SU-DHL-6 (cell line): ENCODE results near the gene DMD.

Source experiments
- H2AFZ ChIP-seq: fragments of 200-600 bp; sonication (generic); 2 replicates; pipeline ENCODE4 v1.6.1; 2014; ENCODE audit warnings: low read depth, mild to moderate bottlenecking, moderate library complexity, mixed read lengths, antibody characterized with exemption, low read length; ENCODE audit not compliant: severe bottlenecking
- H3F3A ChIP-seq: fragments of 200-600 bp; shearing (Covaris generic); 2 replicates; pipeline ENCODE4 v1.6.0; 2016; ENCODE audit warnings: antibody characterized with exemption, mild to moderate bottlenecking; ENCODE audit not compliant: insufficient read depth
- H3K27ac ChIP-seq: fragments of 200-600 bp; sonication (generic); 2 replicates; pipeline ENCODE4 v1.5.1; 2016; ENCODE audit warnings: low read depth, mild to moderate bottlenecking, low read length, moderate library complexity, mixed read lengths
- H3K27me3 ChIP-seq: fragments of 200-600 bp; sonication (generic), shearing (Covaris generic); 2 replicates; pipeline ENCODE4 v1.6.0; 2014; ENCODE audit warnings: mild to moderate bottlenecking, low read length
- H3K36me3 ChIP-seq: fragments of 200-600 bp; sonication (generic); 2 replicates; pipeline ENCODE4 v1.6.1; 2014; ENCODE audit warnings: mild to moderate bottlenecking, low read length, mixed read lengths
- H3K4me2 ChIP-seq: fragments of 300-600, 200-600 bp; shearing (Covaris generic), sonication (generic); 2 replicates; pipeline ENCODE4 v1.6.0; 2014; ENCODE audit warnings: low read length, low read depth, mild to moderate bottlenecking; ENCODE audit not compliant: poor library complexity, severe bottlenecking
- H3K4me3 ChIP-seq: fragments of 200-600 bp; sonication (generic); 2 replicates; pipeline ENCODE4 v1.5.1; 2014; ENCODE audit warnings: antibody characterized with exemption, low read length, mild to moderate bottlenecking, mixed read lengths; ENCODE audit not compliant: insufficient read depth, poor library complexity, severe bottlenecking
- H3K79me2 ChIP-seq: fragments of 200-600 bp; sonication (generic); 2 replicates; pipeline ENCODE4 v1.6.1; 2014; ENCODE audit warnings: mild to moderate bottlenecking, low read length, moderate library complexity; ENCODE audit not compliant: insufficient read depth
- H3K9ac ChIP-seq: fragments of 200-600 bp; sonication (generic); 2 replicates; pipeline ENCODE4 v1.7.0; 2014; ENCODE audit warnings: mild to moderate bottlenecking, low read length
- H3K9me2 ChIP-seq: fragments of 200-600 bp; sonication (generic); replicated peaks from 2 replicates; pipeline ENCODE4 v1.6.1; 2014; ENCODE audit warnings: low read length; ENCODE audit not compliant: insufficient read depth
- H3K9me3 ChIP-seq: fragments of 200-600 bp; sonication (generic); 2 replicates; pipeline ENCODE4 v1.6.1; 2014; ENCODE audit warnings: low read length, mixed read lengths; ENCODE audit not compliant: insufficient read depth
- H4K20me1 ChIP-seq: fragments of 200-600 bp; sonication (generic); 2 replicates; pipeline ENCODE4 v1.6.1; 2014; ENCODE audit warnings: low read depth, mild to moderate bottlenecking, antibody characterized with exemption, low read length, moderate library complexity, mixed read lengths
- EZH2phosphoT487 ChIP-seq: fragments of 200-600 bp; sonication (generic), shearing (Covaris generic); conservative IDR thresholded peaks from 2 replicates; pipeline ENCODE4 v1.6.1; 2018; ENCODE audit warnings: mild to moderate bottlenecking, antibody characterized with exemption, low read length, moderate library complexity, mixed read lengths
- TF ChIP-seq, protein P1 (sequence below): fragments of 200-600 bp; sonication (generic); IDR thresholded peaks from one replicate; pipeline ENCODE4 v1.5.1; 2017; ENCODE audit warnings: antibody characterized with exemption, mild to moderate bottlenecking, low read length, moderate library complexity; ENCODE audit not compliant: insufficient read depth, poor library complexity, severe bottlenecking

The DMD gene

GRCh38 chrX:32150141-32150540, 1061.2 kb downstream of the DMD start:
- no peaks in the 10 kb centered on the region for H3K27me3 ChIP-seq
- H3K79me2 ChIP-seq, result no peaks in the 10 kb centered on the region
- H3K4me3 ChIP-seq, result no peak overlapping the region
- H3F3A ChIP-seq, result no peaks in the 10 kb centered on the region
- H3K4me2 ChIP-seq, result no peak overlapping the region
- H4K20me1 ChIP-seq, result no peaks in the 10 kb centered on the region
- H2AFZ ChIP-seq, result no peak overlapping the region
- TF ChIP-seq, protein P1, sequence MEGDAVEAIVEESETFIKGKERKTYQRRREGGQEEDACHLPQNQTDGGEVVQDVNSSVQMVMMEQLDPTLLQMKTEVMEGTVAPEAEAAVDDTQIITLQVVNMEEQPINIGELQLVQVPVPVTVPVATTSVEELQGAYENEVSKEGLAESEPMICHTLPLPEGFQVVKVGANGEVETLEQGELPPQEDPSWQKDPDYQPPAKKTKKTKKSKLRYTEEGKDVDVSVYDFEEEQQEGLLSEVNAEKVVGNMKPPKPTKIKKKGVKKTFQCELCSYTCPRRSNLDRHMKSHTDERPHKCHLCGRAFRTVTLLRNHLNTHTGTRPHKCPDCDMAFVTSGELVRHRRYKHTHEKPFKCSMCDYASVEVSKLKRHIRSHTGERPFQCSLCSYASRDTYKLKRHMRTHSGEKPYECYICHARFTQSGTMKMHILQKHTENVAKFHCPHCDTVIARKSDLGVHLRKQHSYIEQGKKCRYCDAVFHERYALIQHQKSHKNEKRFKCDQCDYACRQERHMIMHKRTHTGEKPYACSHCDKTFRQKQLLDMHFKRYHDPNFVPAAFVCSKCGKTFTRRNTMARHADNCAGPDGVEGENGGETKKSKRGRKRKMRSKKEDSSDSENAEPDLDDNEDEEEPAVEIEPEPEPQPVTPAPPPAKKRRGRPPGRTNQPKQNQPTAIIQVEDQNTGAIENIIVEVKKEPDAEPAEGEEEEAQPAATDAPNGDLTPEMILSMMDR, result no peak
- TF ChIP-seq EZH2phosphoT487, result no peak
- no peak overlapping the region for H3K27ac ChIP-seq
- H3K9me2 ChIP-seq, result no peaks in the 10 kb centered on the region
- no peak overlapping the region for H3K9ac ChIP-seq
- no peaks in the 10 kb centered on the region for H3K9me3 ChIP-seq
- no peaks in the 10 kb centered on the region for H3K36me3 ChIP-seq

DNA sequence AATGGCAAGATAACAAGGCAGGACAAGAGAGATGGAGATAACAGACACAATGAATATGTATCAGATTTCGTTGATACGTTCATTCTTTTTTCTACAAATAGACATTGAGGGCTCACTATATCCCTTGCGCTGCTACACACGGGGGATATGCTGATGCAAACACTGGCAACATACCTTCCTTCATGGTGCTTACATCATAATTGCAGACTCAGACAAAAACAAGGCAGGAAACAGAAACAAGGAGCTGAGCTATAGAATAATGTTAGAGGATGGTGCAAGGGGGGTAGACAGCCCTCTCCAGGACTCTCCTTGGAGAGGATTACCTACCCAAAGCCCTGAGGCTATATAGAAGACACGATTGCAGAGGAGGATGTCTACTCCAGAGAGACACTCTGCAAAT, 1069.5 kb downstream of the DMD start:
- no peaks in the 10 kb centered on the region for H3F3A ChIP-seq
- no peaks in the 10 kb centered on the region for H3K9me3 ChIP-seq
- H3K4me3 ChIP-seq, result no peak overlapping the region
- no peaks in the 10 kb centered on the region for H4K20me1 ChIP-seq
- H2AFZ ChIP-seq, result no peak overlapping the region
- no peak for TF ChIP-seq EZH2phosphoT487
- TF ChIP-seq, protein P1, result no peak
- no peaks in the 10 kb centered on the region for H3K79me2 ChIP-seq
- no peak overlapping the region for H3K27ac ChIP-seq
- H3K27me3 ChIP-seq, result no peaks in the 10 kb centered on the region
- no peaks in the 10 kb centered on the region for H3K36me3 ChIP-seq
- no peaks in the 10 kb centered on the region for H3K9me2 ChIP-seq
- H3K4me2 ChIP-seq, result no peak overlapping the region
- no peak overlapping the region for H3K9ac ChIP-seq

GRCh38 chrX:32139476-32139875, 1071.9 kb downstream of the DMD start:
- H3K27ac ChIP-seq, result no peak overlapping the region
- no peaks in the 10 kb centered on the region for H3K36me3 ChIP-seq
- no peaks in the 10 kb centered on the region for H3K27me3 ChIP-seq
- H3K4me3 ChIP-seq, result no peak overlapping the region
- no peaks in the 10 kb centered on the region for H3K9me2 ChIP-seq
- H3K9me3 ChIP-seq, result no peaks in the 10 kb centered on the region
- TF ChIP-seq, protein P1, result no peak
- TF ChIP-seq EZH2phosphoT487, result no peak
- H3F3A ChIP-seq, result no peaks in the 10 kb centered on the region
- no peak overlapping the region for H3K4me2 ChIP-seq
- H3K9ac ChIP-seq, result no peak overlapping the region
- no peaks in the 10 kb centered on the region for H3K79me2 ChIP-seq
- H4K20me1 ChIP-seq, result no peaks in the 10 kb centered on the region
- H2AFZ ChIP-seq, result no peak overlapping the region
